HFF-Myc (cell line): ENCODE results near the gene ATP5F1E.

Experiments used
- DNase-seq: peaks from one replicate; pipeline ENCODE4 v3.0.0-alpha.2; 2011; ENCODE audit warnings: low read depth; ENCODE audit errors: extremely low read depth
- H3K4me3 ChIP-seq: replicated peaks from 2 replicates; pipeline ENCODE4 v1.5.1; 2011; ENCODE audit warnings: low read depth, mild to moderate bottlenecking, control low read depth, low read length
- CTCF ChIP-seq: IDR thresholded peaks from 2 replicates; pipeline ENCODE4 v1.5.1; 2012; ENCODE audit warnings: mild to moderate bottlenecking, low read depth, low read length, control low read depth; ENCODE audit errors: missing control alignments

Gene ATP5F1E

GRCh38 chr20:59002874-59003399 is 29.2 kb downstream of the ATP5F1E start:
- TF ChIP-seq CTCF = no peak
- no peak for DNase-seq
- no peak overlapping the region for H3K4me3 ChIP-seq

GRCh38 chr20:59002388-59002787 is 29.7 kb downstream of the ATP5F1E start:
- TF ChIP-seq CTCF = no peak
- no peak overlapping the region for H3K4me3 ChIP-seq
- DNase-seq = no peak

- DNase-seq = no peak
- no peak overlapping the region for H3K4me3 ChIP-seq
- TF ChIP-seq CTCF = no peak
Measured at GRCh38 chr20:59001449-59002171, 30.5 kb downstream of the ATP5F1E start.

GRCh38 chr20:59001068-59001448 is 31.1 kb downstream of the ATP5F1E start:
- DNase-seq = no peak
- H3K4me3 ChIP-seq = no peak overlapping the region
- no peak for TF ChIP-seq CTCF

GRCh38 chr20:59000326-59000725 is 31.8 kb downstream of the ATP5F1E start:
- TF ChIP-seq CTCF = no peak
- H3K4me3 ChIP-seq = no peak overlapping the region
- DNase-seq = no peak

GRCh38 chr20:58998656-58999055 is 33.5 kb downstream of the ATP5F1E start:
- TF ChIP-seq CTCF = no peak
- H3K4me3 ChIP-seq = no peak overlapping the region
- no peak for DNase-seq
